ENCODE data around the gene EEF1AKMT4.
A peak's percentile ranks its signal among the peaks of the same experiment; 100 is the strongest.
"Not testable (repeated sequence)": the region's sequence is repeated elsewhere in the genome, so short reads cannot be mapped to it uniquely, and the experiment has no call there.

Gene EEF1AKMT4

GRCh38 chr3:184259878-184260723, 10.6 kb downstream of the EEF1AKMT4 start:
- TF ChIP-seq CTCF (IDR thresholded peaks at IDR 0.05): no peak
- H3K4me3 ChIP-seq: peak overlapping the region; percentile 76
- DNase-seq (ENCODE audit: low spot score): no peak
- no peak overlapping the region for H3K27ac ChIP-seq

DNA sequence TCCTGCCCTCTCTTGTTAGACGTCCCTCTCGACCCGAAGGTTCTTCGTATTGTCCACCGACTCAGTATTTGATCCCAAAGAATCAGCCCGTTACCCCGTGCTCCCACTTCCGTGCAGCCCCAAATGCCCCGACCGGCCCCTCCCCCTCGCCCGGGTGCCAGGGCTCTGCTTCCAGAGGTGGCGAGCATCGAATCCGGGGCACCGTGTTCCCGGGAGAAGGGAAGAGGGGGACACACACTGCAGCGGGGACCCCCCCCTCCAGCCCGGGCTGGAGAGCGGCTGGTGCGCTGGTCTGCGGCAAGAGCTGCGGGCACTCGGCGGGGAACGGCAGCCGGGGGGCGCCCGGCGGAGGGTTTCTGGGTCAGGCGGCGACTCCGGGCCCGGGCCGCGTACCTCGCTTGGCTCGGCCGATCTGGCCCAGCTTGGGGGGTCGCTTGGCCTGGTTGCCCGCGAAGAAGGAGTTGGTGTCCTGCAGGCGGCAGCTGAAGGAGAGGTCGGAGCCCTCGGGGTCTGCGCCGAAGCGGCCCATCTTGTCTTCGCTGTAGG, 11.3 kb downstream of the EEF1AKMT4 start:
- no peak overlapping the region for H3K27ac ChIP-seq
- TF ChIP-seq CTCF (IDR thresholded peaks at IDR 0.05): no peak
- H3K4me3 ChIP-seq: peak overlapping the region; percentile 76
- DNase-seq (ENCODE audit: low spot score): peak; percentile 52

GRCh38 chr3:184261270-184261853, 11.9 kb downstream of the EEF1AKMT4 start, which contains the start of gene CAMK2N2:
CAMK2N2 (minus strand) TSS chr3:184261553; CDS start chr3:184261285, 268 bp downstream.
- Histone ChIP-seq H3K27ac (no peak within 1 kb of the TSS), H3K4me3 (peak within 1 kb of the TSS; percentile 76)
- DNase-seq (ENCODE audit: low spot score): peak; percentile 64
- no peak for TF ChIP-seq CTCF (IDR thresholded peaks at IDR 0.05)

GRCh38 chr3:184261854-184262763, 12.6 kb downstream of the EEF1AKMT4 start:
- no peak for TF ChIP-seq CTCF (IDR thresholded peaks at IDR 0.05)
- Histone ChIP-seq H3K27ac (no peak overlapping the region), H3K4me3 (peak overlapping the region; percentile 76)
- DNase-seq (ENCODE audit: low spot score): no peak

- Histone ChIP-seq H3K27ac (no peak overlapping the region), H3K4me3 (peak overlapping the region; percentile 76)
- DNase-seq (ENCODE audit: low spot score): no peak
- TF ChIP-seq CTCF (IDR thresholded peaks at IDR 0.05): no peak
These were observed 13.3 kb downstream of the EEF1AKMT4 start for GRCh38 chr3:184262764-184263179.

GRCh38 chr3:184267249-184267648, 17.8 kb downstream of the EEF1AKMT4 start:
- H3K4me3 ChIP-seq; DNase-seq (ENCODE audit: low spot score); H3K27ac ChIP-seq: not testable (repeated sequence)

GRCh38 chr3:184272269-184272668, 22.8 kb downstream of the EEF1AKMT4 start:
- DNase-seq (ENCODE audit: low spot score): no peak
- no peak overlapping the region for H3K4me3 ChIP-seq
- H3K27ac ChIP-seq: no peak overlapping the region
- no peak for TF ChIP-seq CTCF (IDR thresholded peaks at IDR 0.05)
